ENCODE measurements around the gene ANO2. TPM values are rescaled to one million over a fixed set of nuclear protein-coding genes. Genes with fewer than 3 reads are reported as not detected.
A peak's percentile ranks its signal among the peaks of the same experiment; 100 is the strongest.

ANO2 gene
- total RNA-seq, 4 donors from 2014 or later = 4.0 to 17.9 (median 5.1) TPM

DNA sequence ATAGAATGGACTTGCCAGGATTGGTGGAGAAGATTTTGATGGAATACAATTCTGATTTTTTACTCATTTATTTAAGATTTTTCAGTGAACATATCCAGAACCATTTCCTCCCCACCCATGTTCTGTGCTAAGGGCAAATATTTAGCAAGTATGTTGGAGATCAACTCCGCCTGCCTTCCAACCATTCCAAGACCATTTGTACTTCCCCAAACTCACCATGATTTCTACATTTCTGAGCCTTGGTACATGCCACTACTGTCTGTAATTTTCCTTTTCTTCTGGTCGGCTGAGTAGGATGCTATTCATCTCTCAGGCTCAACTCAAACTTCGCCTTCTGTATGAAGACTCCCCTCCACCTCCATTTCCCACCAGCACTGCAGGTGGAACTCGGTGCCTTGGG is 362.5 kb downstream of the ANO2 start:
- DNase-seq (ENCODE audit: extremely low spot score) = no peak
- Histone ChIP-seq H3K4me3 (no peak overlapping the region), H3K27me3 (no peaks in the 10 kb centered on the region), H3K36me3 (no peaks in the 10 kb centered on the region), H3K27ac (replicated peaks in 1 of 4) (peak overlapping the region in 1 of 4 donors; percentile 34), H3K9me3 (no peaks in the 10 kb centered on the region), H3K4me1 (peaks cover 22 to 43% (median 36%) of the 10 kb centered on the region in 4 donors)
- intact Hi-C loops (cut with DNase I) = no loop called here
- 89% methylated on average over 4 of the region's 4 CpGs for WGBS
- no peak for TF ChIP-seq EP300 (IDR thresholded peaks at IDR 0.05)
- TF ChIP-seq POLR2A (IDR thresholded peaks at IDR 0.05; ENCODE audit: low read depth) = no peak
- no peak for TF ChIP-seq POLR2AphosphoS5 (IDR thresholded peaks at IDR 0.05)
- TF ChIP-seq, protein P1, sequence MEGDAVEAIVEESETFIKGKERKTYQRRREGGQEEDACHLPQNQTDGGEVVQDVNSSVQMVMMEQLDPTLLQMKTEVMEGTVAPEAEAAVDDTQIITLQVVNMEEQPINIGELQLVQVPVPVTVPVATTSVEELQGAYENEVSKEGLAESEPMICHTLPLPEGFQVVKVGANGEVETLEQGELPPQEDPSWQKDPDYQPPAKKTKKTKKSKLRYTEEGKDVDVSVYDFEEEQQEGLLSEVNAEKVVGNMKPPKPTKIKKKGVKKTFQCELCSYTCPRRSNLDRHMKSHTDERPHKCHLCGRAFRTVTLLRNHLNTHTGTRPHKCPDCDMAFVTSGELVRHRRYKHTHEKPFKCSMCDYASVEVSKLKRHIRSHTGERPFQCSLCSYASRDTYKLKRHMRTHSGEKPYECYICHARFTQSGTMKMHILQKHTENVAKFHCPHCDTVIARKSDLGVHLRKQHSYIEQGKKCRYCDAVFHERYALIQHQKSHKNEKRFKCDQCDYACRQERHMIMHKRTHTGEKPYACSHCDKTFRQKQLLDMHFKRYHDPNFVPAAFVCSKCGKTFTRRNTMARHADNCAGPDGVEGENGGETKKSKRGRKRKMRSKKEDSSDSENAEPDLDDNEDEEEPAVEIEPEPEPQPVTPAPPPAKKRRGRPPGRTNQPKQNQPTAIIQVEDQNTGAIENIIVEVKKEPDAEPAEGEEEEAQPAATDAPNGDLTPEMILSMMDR (IDR thresholded peaks at IDR 0.05) = no peak

- Histone ChIP-seq H3K27ac (replicated peaks in 1 of 4) (peak overlapping the region in 1 of 4 donors; percentile 34), H3K27me3 (no peaks in the 10 kb centered on the region), H3K4me1 (peaks cover 27 to 48% (median 41%) of the 10 kb centered on the region in 4 donors), H3K36me3 (no peaks in the 10 kb centered on the region), H3K9me3 (no peaks in the 10 kb centered on the region), H3K4me3 (no peak overlapping the region)
- 53% methylated on average over 5 of the region's 5 CpGs for whole genome bisulfite sequencing
- DNase-seq (ENCODE audit: extremely low spot score) = no peak
- intact Hi-C loops (cut with DNase I) = no loop called here
- TF ChIP-seq, protein P1 (IDR thresholded peaks at IDR 0.05) = no peak
- peak in 1 of 2 donors; percentile 26 for TF ChIP-seq POLR2AphosphoS5 (IDR thresholded peaks at IDR 0.05)
- TF ChIP-seq EP300 (IDR thresholded peaks at IDR 0.05) = no peak
- no peak for TF ChIP-seq POLR2A (IDR thresholded peaks at IDR 0.05; ENCODE audit: low read depth)
Observed at GRCh38 chr12:5582018-5582417, 363.0 kb downstream of the ANO2 start.

- Histone ChIP-seq H3K36me3 (no peaks in the 10 kb centered on the region), H3K27me3 (no peaks in the 10 kb centered on the region), H3K4me1 (peaks cover 31 to 52% (median 45%) of the 10 kb centered on the region in 4 donors), H3K27ac (replicated peaks in 1 of 4) (peak overlapping the region in 2 of 4 donors; percentile 5 to 34), H3K4me3 (no peak overlapping the region), H3K9me3 (no peaks in the 10 kb centered on the region)
- DNase-seq (ENCODE audit: extremely low spot score) = no peak
- intact Hi-C loops (cut with DNase I) = no loop called here
- TF ChIP-seq, protein P1 (IDR thresholded peaks at IDR 0.05) = no peak
- TF ChIP-seq POLR2AphosphoS5 (IDR thresholded peaks at IDR 0.05) = no peak
- TF ChIP-seq EP300 (IDR thresholded peaks at IDR 0.05) = no peak
- TF ChIP-seq POLR2A (IDR thresholded peaks at IDR 0.05; ENCODE audit: low read depth) = no peak
- 83% methylated on average over 4 of the region's 4 CpGs for WGBS
Observed at GRCh38 chr12:5581616-5582015, 363.4 kb downstream of the ANO2 start.

- Histone ChIP-seq H3K36me3 (no peaks in the 10 kb centered on the region), H3K4me1 (peaks cover 31 to 57% (median 48%) of the 10 kb centered on the region in 4 donors), H3K27ac (replicated peaks in 1 of 4) (peak overlapping the region in 1 of 4 donors; percentile 34), H3K9me3 (no peaks in the 10 kb centered on the region), H3K4me3 (no peak overlapping the region), H3K27me3 (no peaks in the 10 kb centered on the region)
- WGBS = 51% methylated on average over 3 of the region's 3 CpGs
- intact Hi-C loops (cut with DNase I) = no loop called here
- no peak for DNase-seq (ENCODE audit: extremely low spot score)
- TF ChIP-seq POLR2AphosphoS5 (IDR thresholded peaks at IDR 0.05) (no peak), EP300 (IDR thresholded peaks at IDR 0.05) (no peak), POLR2A (IDR thresholded peaks at IDR 0.05; ENCODE audit: low read depth) (no peak)
- TF ChIP-seq, protein P1 (IDR thresholded peaks at IDR 0.05) = no peak
Observed at GRCh38 chr12:5581019-5581418, 364.0 kb downstream of the ANO2 start.

DNA sequence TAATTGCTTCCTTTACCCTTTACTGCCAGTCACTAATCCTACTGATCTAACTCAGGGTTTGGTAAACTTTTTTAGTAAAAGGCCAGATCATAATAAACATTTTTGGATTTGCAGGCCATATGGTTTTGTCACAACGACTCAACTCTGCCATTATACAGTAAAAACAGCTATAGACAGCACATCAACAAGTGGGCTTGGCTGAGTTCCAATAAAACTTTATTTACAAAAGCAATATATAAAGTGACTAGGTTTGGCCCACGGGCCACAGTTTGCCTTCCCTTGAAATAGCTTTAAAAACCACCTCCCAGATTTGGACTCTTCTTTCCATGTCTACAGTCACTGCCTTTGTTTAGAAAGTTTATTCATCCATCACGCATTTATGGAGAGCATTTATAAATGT is 366.3 kb downstream of the ANO2 start:
- intact Hi-C loops (cut with DNase I) = no loop called here
- WGBS = 47% methylated on average over 3 of the region's 3 CpGs

More for the DNA sequence above, 366.3 kb downstream of the ANO2 start:
- TF ChIP-seq EP300 (IDR thresholded peaks at IDR 0.05) (no peak), POLR2AphosphoS5 (IDR thresholded peaks at IDR 0.05) (no peak), POLR2A (IDR thresholded peaks at IDR 0.05; ENCODE audit: low read depth) (no peak)
- TF ChIP-seq, protein P1 (IDR thresholded peaks at IDR 0.05) = no peak
- no peaks in the 10 kb centered on the region for H3K9me3 ChIP-seq
- H3K27me3 ChIP-seq = no peaks in the 10 kb centered on the region
- H3K4me3 ChIP-seq = no peak overlapping the region
- H3K27ac ChIP-seq (replicated peaks in 1 of 4) = no peak overlapping the region
- H3K4me1 ChIP-seq = peaks cover 31 to 51% (median 45%) of the 10 kb centered on the region in 4 donors
- DNase-seq (ENCODE audit: extremely low spot score) = no peak
- H3K36me3 ChIP-seq = no peaks in the 10 kb centered on the region
